ENCODE results near the gene POMGNT2.

DNA sequence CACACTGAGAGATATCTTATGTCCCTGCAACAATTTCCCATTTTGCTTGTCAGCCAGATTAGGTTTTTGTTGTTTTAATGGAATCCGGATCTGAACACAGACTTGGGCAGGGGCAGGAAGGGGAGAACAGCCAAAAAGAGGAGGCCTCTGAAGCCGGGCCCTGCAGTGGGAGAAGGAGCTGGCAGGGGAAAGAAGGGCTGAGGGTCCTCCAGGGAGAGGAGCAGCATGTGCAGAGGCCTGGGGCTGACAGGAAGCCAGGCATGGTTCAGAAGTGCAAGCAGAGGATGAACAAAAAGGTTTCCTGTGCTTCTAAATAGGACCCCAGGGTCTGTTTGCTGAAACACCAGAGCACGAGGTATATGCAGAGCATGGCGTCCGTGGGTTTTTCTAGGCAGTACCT lies 49.1 kb upstream of the POMGNT2 start:
- TF ChIP-seq, protein P1, sequence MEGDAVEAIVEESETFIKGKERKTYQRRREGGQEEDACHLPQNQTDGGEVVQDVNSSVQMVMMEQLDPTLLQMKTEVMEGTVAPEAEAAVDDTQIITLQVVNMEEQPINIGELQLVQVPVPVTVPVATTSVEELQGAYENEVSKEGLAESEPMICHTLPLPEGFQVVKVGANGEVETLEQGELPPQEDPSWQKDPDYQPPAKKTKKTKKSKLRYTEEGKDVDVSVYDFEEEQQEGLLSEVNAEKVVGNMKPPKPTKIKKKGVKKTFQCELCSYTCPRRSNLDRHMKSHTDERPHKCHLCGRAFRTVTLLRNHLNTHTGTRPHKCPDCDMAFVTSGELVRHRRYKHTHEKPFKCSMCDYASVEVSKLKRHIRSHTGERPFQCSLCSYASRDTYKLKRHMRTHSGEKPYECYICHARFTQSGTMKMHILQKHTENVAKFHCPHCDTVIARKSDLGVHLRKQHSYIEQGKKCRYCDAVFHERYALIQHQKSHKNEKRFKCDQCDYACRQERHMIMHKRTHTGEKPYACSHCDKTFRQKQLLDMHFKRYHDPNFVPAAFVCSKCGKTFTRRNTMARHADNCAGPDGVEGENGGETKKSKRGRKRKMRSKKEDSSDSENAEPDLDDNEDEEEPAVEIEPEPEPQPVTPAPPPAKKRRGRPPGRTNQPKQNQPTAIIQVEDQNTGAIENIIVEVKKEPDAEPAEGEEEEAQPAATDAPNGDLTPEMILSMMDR (IDR thresholded peaks at IDR 0.05), result no peak
- TF ChIP-seq, protein P2, sequence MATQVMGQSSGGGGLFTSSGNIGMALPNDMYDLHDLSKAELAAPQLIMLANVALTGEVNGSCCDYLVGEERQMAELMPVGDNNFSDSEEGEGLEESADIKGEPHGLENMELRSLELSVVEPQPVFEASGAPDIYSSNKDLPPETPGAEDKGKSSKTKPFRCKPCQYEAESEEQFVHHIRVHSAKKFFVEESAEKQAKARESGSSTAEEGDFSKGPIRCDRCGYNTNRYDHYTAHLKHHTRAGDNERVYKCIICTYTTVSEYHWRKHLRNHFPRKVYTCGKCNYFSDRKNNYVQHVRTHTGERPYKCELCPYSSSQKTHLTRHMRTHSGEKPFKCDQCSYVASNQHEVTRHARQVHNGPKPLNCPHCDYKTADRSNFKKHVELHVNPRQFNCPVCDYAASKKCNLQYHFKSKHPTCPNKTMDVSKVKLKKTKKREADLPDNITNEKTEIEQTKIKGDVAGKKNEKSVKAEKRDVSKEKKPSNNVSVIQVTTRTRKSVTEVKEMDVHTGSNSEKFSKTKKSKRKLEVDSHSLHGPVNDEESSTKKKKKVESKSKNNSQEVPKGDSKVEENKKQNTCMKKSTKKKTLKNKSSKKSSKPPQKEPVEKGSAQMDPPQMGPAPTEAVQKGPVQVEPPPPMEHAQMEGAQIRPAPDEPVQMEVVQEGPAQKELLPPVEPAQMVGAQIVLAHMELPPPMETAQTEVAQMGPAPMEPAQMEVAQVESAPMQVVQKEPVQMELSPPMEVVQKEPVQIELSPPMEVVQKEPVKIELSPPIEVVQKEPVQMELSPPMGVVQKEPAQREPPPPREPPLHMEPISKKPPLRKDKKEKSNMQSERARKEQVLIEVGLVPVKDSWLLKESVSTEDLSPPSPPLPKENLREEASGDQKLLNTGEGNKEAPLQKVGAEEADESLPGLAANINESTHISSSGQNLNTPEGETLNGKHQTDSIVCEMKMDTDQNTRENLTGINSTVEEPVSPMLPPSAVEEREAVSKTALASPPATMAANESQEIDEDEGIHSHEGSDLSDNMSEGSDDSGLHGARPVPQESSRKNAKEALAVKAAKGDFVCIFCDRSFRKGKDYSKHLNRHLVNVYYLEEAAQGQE (IDR thresholded peaks at IDR 0.05; ENCODE audit: insufficient read depth in 1 of 2, low read depth in 2 of 2, low read length in 1 of 2), result no peak
- TF ChIP-seq POLR2AphosphoS5 (IDR thresholded peaks at IDR 0.05; ENCODE audit: low read depth, low read length) (no peak), SIN3A (IDR thresholded peaks at IDR 0.05; ENCODE audit: borderline replicate concordance, insufficient read depth, low read depth, low read length) (no peak)

Data from Panc1 (cell line).